Ovary (tissue), 9 donors: Measurements from ENCODE around the gene ERMARD. TPM values are rescaled to one million over a fixed set of nuclear protein-coding genes. Genes with fewer than 3 reads are reported as not detected.

ENCODE experiments used
- DNase-seq, 5 donors: peaks; one replicate each; pipeline ENCODE4 v3.0.0-alpha.2; 2019 to 2020
- H3K27ac ChIP-seq, 2 donors: fragments of 200-600 bp; one replicate each; pipeline versions ENCODE4 v1.5.1 to v1.8.0; 2019 to 2022
- H3K27me3 ChIP-seq: fragments of 200-600 bp; one replicate; pipeline ENCODE4 v1.8.0; 2022
- H3K36me3 ChIP-seq: fragments of 200-600 bp; sonication (generic); one replicate; pipeline ENCODE4 v1.5.1; 2019
- H3K4me1 ChIP-seq: one replicate; pipeline ENCODE4 v1.8.1; 2013; ENCODE audit warnings: mild to moderate bottlenecking, moderate library complexity; ENCODE audit not compliant: insufficient read depth
- H3K4me3 ChIP-seq: fragments of 200-600 bp; sonication (generic); one replicate; pipeline ENCODE4 v1.5.1; 2017
- H3K9me3 ChIP-seq, 2 donors: fragments of 200-600 bp in 1 of 2; sonication (generic) in 1 of 2; one replicate each; pipeline versions ENCODE4 v1.5.1 to v1.8.1; 2013 to 2019; ENCODE audit warnings: mild to moderate bottlenecking in 1 of 2, moderate library complexity in 1 of 2
- EP300 ChIP-seq: sonication (generic); formaldehyde crosslinking; IDR thresholded peaks from one replicate; pipeline ENCODE4 v1.6.1; 2017; ENCODE audit warnings: antibody characterized with exemption
- POLR2A ChIP-seq: fragments of 450-650 bp; IDR thresholded peaks from one replicate; pipeline ENCODE4 v1.6.1; 2017; ENCODE audit warnings: antibody characterized with exemption, mild to moderate bottlenecking, moderate library complexity
- WGBS, 3 donors: extraction: QIAGEN DNeasy Blood & Tissue Kit in 1 of 3; methylation state at CpG; one replicate each; pipeline versions ENCODE4 v1.1.5 to v1.1.7; 2013 to 2017; 5-methylcytosine and 5-hydroxymethylcytosine counted together
- intact Hi-C, 4 donors: fragments of 100-400 bp; cut with DNase I; formaldehyde crosslinking; loops; one replicate each; pipeline versions ENCODE4 v1.11.0 to v1.15.1; 2022 to 2023
- polyA plus RNA-seq, 2 donors: library from polyadenylated mRNA; stranded (reverse); fragments of 200-250 nt in 1 of 2; fragments of 350-450 nt in 1 of 2; fragmentation: Illumina TruSeq in 1 of 2; extraction: RNeasy Lipid Tissue Mini Kit (QIAGEN cat#74804) in 1 of 2; gene quantifications; one replicate each; pipeline ENCODE4 v1.2.3, GENCODE V29; 2013 to 2014
- total RNA-seq, 7 donors: library from RNA; depleted of rRNA in 2 of 7; stranded (reverse); fragments of >200 nt in 2 of 7; fragmentation: NEBNext Ultra II Directional in 3 of 7; extraction: Animal tissue kit (Norgen Biotek cat#: 25700) in 3 of 7; gene quantifications; one replicate each; pipeline versions ENCODE4 v1.1.0 to v1.2.4, GENCODE V29; 2016 to 2023
- TF ChIP-seq, protein P1 (sequence below), 3 donors: fragments of 450-650 bp in 2 of 3; fragments of 200-600 bp in 1 of 3; IDR thresholded peaks; one replicate each; pipeline versions ENCODE4 v1.5.1 to v1.8.0; 2016 to 2022; ENCODE audit warnings: antibody characterized with exemption in 3 of 3, mild to moderate bottlenecking in 1 of 3
- donor health status: DM: no; HTN: no; CAD: no; lungs with moderate emphysema.
- donor health status: DM: no; HTN: no; CAD: no.
- donor health status: Bipolar disorder and iron deficiency.
- donor health status: DM: yes; HTN: yes; CAD: no.
- donor health status: DM: no; HTN: no; CAD: no.
- donor health status: DM: yes; HTN: yes; CAD: no.

Gene ERMARD
- total and polyA plus RNA-seq, 9 donors, result 15.9 to 38.0 (median 27.0) TPM

DNA sequence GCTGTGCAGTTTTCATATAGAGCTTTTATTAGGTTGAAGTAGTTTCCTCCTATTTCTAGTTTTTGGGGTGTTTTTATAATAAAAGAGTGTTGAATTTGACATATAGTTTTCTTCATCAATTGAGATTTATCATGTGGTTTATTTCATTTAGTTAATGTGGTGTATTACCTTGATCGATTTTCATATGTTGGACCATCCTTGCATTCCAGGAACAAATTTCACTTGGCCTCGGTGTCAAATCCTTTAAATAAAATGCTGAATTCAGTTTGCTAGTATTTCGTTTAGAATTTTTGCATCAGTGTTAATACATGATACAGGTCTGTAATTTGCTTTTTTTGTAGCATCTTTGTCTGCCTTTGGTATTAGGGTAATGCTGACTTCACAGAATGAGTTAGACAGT, 6.0 kb upstream of the ERMARD start:
- WGBS, 3 donors, result 87% methylated on average over 3 of the region's 3 CpGs

GRCh38 chr6:169746556-169746955, 4.9 kb upstream of the ERMARD start:
- Histone ChIP-seq H3K9me3 (no peaks in the 10 kb centered on the region), H3K4me3 (no peak overlapping the region), H3K4me1 (no peaks in the 10 kb centered on the region), H3K27me3 (no peaks in the 10 kb centered on the region), H3K36me3 (no peaks in the 10 kb centered on the region), H3K27ac (no peak overlapping the region)
- TF ChIP-seq POLR2A (no peak), EP300 (no peak)
- TF ChIP-seq, protein P1, sequence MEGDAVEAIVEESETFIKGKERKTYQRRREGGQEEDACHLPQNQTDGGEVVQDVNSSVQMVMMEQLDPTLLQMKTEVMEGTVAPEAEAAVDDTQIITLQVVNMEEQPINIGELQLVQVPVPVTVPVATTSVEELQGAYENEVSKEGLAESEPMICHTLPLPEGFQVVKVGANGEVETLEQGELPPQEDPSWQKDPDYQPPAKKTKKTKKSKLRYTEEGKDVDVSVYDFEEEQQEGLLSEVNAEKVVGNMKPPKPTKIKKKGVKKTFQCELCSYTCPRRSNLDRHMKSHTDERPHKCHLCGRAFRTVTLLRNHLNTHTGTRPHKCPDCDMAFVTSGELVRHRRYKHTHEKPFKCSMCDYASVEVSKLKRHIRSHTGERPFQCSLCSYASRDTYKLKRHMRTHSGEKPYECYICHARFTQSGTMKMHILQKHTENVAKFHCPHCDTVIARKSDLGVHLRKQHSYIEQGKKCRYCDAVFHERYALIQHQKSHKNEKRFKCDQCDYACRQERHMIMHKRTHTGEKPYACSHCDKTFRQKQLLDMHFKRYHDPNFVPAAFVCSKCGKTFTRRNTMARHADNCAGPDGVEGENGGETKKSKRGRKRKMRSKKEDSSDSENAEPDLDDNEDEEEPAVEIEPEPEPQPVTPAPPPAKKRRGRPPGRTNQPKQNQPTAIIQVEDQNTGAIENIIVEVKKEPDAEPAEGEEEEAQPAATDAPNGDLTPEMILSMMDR (IDR thresholded peaks at IDR 0.05), result no peak
- intact Hi-C loops, result no loop called here
- DNase-seq, result no peak
- 82 to 89% (median 84%) methylated on average over 1 of the region's 1 CpG for WGBS, 3 donors

More for the DNA sequence above, 6.0 kb upstream of the ERMARD start:
- H3K27ac ChIP-seq, result no peak overlapping the region
- no peaks in the 10 kb centered on the region for H3K9me3 ChIP-seq
- H3K4me3 ChIP-seq, result no peak overlapping the region
- intact Hi-C loops, result no loop called here
- no peak for DNase-seq
- H3K36me3 ChIP-seq, result no peaks in the 10 kb centered on the region
- H3K27me3 ChIP-seq, result no peaks in the 10 kb centered on the region
- no peaks in the 10 kb centered on the region for H3K4me1 ChIP-seq
- TF ChIP-seq EP300 (no peak), POLR2A (no peak)
- TF ChIP-seq, protein P1 (IDR thresholded peaks at IDR 0.05), result no peak

DNA sequence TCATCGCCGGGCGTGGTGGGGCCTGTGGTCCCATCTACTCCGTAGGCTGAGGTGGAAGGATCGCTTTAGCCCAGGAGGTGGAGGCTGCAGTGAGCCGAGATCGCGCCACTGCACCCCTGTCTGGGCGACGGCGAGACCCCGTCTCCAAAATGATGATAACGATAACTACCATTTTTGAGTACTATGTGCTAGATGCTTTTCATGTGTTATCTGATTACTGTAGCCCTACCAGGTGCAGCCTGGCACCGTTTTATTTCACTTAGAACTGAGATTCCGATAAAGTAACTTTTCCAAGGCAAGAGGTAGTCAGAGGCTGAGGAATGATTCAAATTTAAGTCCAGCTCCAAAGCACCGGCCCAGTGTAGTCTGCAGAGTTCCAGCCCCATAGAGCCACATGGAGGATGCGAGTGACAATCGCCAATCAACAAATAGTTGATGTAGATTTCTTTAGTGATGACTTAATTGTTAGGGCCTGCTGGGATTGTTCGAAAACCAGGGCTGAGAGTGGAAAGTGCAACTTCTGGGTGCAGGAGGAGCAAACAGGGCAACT, 727 bp downstream of the ERMARD start:
- Histone ChIP-seq H3K36me3 (no peaks in the 10 kb centered on the region), H3K27ac (peak overlapping the region; percentile 96 to 97), H3K4me1 (peaks cover 3% of the 10 kb centered on the region), H3K9me3 (no peaks in the 10 kb centered on the region), H3K4me3 (peak overlapping the region; percentile 79), H3K27me3 (no peaks in the 10 kb centered on the region)
- intact Hi-C loops, result loop anchor here in 1 of 4 donors (5.0 kb wide), 1 partner anchor 800 kb away; the partner anchor contains the start of genes PSMB1 and TBP
- no peak for DNase-seq
- whole genome bisulfite sequencing, 3 donors, result 6 to 7% (median 6%) methylated on average over 19 of the region's 19 CpGs
- TF ChIP-seq POLR2A, result no peak

- Histone ChIP-seq H3K27me3 (no peaks in the 10 kb centered on the region), H3K9me3 (no peaks in the 10 kb centered on the region), H3K4me3 (no peak overlapping the region), H3K27ac (no peak overlapping the region), H3K4me1 (peaks cover 3% of the 10 kb centered on the region), H3K36me3 (no peaks in the 10 kb centered on the region)
- 83% methylated on average over 6 of the region's 6 CpGs for WGBS, 3 donors
- TF ChIP-seq EP300, result no peak
- TF ChIP-seq, protein P1 (IDR thresholded peaks at IDR 0.05), result no peak
- TF ChIP-seq POLR2A, result no peak
- no peak for DNase-seq
- intact Hi-C loops, result no loop called here
These were observed 3.7 kb downstream of the ERMARD start for GRCh38 chr6:169755162-169755561.

DNA sequence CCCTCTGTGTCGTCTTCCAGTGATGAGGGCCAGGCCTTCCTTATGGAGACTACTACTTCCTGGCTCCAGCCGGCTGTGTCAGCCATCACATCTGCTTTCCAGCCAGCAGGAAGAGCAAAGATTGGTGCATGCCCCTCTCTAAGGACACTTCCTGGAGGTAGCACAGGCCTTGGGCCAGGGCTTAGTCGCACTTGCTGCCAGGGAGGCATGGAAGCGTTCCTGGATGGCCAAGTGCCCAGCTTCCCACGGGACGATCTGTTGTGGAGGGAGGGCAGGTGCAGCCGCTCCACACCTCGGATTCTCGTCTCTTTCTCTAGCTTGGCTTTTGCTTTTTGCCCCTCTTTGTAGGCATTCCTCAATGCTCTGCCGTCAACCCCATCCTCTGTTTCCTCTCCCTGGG, 11.9 kb downstream of the ERMARD start:
- Histone ChIP-seq H3K27ac (no peak overlapping the region), H3K9me3 (no peaks in the 10 kb centered on the region), H3K4me1 (no peaks in the 10 kb centered on the region), H3K4me3 (no peak overlapping the region), H3K36me3 (no peaks in the 10 kb centered on the region), H3K27me3 (no peaks in the 10 kb centered on the region)
- intact Hi-C loops, result no loop called here
- WGBS, 3 donors, result 70 to 77% (median 76%) methylated on average over 10 of the region's 10 CpGs
- DNase-seq, result no peak
- no peak for TF ChIP-seq POLR2A
- no peak for TF ChIP-seq EP300
- TF ChIP-seq, protein P1 (IDR thresholded peaks at IDR 0.05), result no peak
